ENCODE data around the gene C14orf93. TPM values are rescaled to one million over a fixed set of nuclear protein-coding genes. Genes with fewer than 3 reads are reported as not detected.

The C14orf93 gene
- polyA plus RNA-seq, 2 of the 4 experiments (the other 2 are of a cell fraction): 6.8 to 9.7 TPM

DNA sequence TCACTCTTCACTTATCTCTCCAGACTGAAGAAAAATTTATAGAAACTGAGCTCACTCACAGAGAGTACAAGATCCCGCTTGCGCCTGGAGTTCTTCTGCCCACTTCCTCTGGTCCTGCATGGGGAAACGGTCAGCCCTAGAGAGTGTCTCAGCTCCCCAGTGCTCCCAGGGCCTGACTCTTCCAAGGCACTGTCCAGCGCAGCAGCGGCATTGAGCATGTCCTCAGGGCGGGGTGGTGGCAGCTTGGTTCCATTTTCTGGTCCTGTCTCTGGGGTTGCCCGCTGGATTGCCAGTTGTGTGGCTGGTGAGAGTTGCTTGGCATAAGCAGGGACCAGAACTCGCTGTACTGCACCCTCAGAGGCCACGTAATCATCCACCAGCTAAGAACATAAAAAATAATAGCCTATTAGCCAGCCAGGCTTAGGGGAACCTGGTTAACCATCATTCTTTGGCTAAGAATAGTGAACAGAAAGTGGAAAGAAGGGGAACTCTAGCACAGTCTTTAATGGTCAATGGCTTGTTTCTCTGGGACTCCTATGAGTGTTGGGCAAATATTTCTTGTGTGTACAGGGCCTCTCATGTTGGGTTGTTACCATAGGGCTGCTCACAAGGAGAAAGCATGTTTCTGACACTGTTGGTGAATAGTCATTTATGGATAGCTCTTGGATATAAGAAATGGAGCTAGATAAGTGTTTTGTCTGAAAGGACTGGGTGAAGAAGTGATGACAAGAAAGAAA is 13.9 kb downstream of the C14orf93 start:
- 93% methylated on average over 6 of the region's 9 CpGs for WGBS (ENCODE audit: missing lambda C conversion rate)
- CTCF ChIA-PET: interaction anchor here (1.0 to 34.0 kb wide), 19 partner anchors 11 to 426 kb away, joined by 3 to 1206 read pairs (median 6); partner anchors contain the start of genes ACIN1, AJUBA, C14orf119 and CDH24
- Histone ChIP-seq H3K9me3 (no peaks in the 10 kb centered on the region), H3K27ac (no peak overlapping the region), H3K4me2 (no peak overlapping the region), H3K4me1 (peaks cover 5% of the 10 kb centered on the region; the same call in 2 of the 3 replicates), H3K4me3 (no peak overlapping the region)
- no peak for FAIRE-seq
- POLR2A ChIA-PET: interaction anchor here (1.3 to 4.2 kb wide), 3 partner anchors 11 to 67 kb away, joined by 3 to 27 read pairs (median 6); partner anchors contain the start of gene PRMT5
- no peak for ATAC-seq
- no peak for DNase-seq (ENCODE audit: low read depth in 1 of 2, low spot score in 1 of 2)
- TF ChIP-seq USF2 (IDR thresholded peaks at IDR 0.05) (no peak), POLR2A (IDR thresholded peaks at IDR 0.05; ENCODE audit: low read length) (no peak), EHMT2 (IDR thresholded peaks at IDR 0.05; ENCODE audit: low read depth) (no peak), CBX2 (IDR thresholded peaks at IDR 0.05; ENCODE audit: borderline replicate concordance, low read depth) (no peak), RCOR1 (IDR thresholded peaks at IDR 0.05; ENCODE audit: low read depth, low read length) (no peak), CTCF (IDR thresholded peaks at IDR 0.05) (no peak), SMC3 (IDR thresholded peaks at IDR 0.05) (no peak), FOSL2 (IDR thresholded peaks at IDR 0.05) (no peak), FOSL2 (CRISPR knock-in tag; IDR thresholded peaks at IDR 0.05) (no peak), FOSB (CRISPR knock-in tag; IDR thresholded peaks at IDR 0.05) (no peak), CHD4 (IDR thresholded peaks at IDR 0.05; ENCODE audit: borderline replicate concordance) (no peak), HOXA7 (CRISPR knock-in tag; IDR thresholded peaks at IDR 0.05) (no peak), PHF8 (IDR thresholded peaks at IDR 0.05; ENCODE audit: borderline replicate concordance, low read depth) (no peak), NPAS2 (CRISPR knock-in tag; IDR thresholded peaks at IDR 0.05; ENCODE audit: borderline replicate concordance) (no peak), HOXB5 (CRISPR knock-in tag; IDR thresholded peaks at IDR 0.05) (no peak), RARB (CRISPR knock-in tag; IDR thresholded peaks at IDR 0.05) (no peak), MAFK (IDR thresholded peaks at IDR 0.05; ENCODE audit: partially characterized antibody) (no peak)
- TF ChIP-seq, protein P1, sequence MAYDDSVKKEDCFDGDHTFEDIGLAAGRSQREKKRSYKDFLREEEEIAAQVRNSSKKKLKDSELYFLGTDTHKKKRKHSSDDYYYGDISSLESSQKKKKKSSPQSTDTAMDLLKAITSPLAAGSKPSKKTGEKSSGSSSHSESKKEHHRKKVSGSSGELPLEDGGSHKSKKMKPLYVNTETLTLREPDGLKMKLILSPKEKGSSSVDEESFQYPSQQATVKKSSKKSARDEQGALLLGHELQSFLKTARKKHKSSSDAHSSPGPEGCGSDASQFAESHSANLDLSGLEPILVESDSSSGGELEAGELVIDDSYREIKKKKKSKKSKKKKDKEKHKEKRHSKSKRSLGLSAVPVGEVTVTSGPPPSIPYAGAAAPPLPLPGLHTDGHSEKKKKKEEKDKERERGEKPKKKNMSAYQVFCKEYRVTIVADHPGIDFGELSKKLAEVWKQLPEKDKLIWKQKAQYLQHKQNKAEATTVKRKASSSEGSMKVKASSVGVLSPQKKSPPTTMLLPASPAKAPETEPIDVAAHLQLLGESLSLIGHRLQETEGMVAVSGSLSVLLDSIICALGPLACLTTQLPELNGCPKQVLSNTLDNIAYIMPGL (CRISPR knock-in tag; IDR thresholded peaks at IDR 0.05; ENCODE audit: borderline replicate concordance): no peak

- peak; percentile 40 to 41 for DNase-seq (ENCODE audit: low read depth in 1 of 2, low spot score in 1 of 2)
- peak; percentile 91 to 94 for ATAC-seq
- peaks cover 5% of the 10 kb centered on the region; the same call in 2 of the 3 replicates for H3K4me1 ChIP-seq
- peak overlapping the region in 1 of 2 experiments; percentile 56; a peak in 2 of 6 replicates for H3K27ac ChIP-seq
- POLR2A ChIA-PET: interaction anchor here (0.9 to 4.2 kb wide), 5 partner anchors 12 to 65 kb away, joined by 3 to 27 read pairs (median 5); partner anchors contain the start of genes AJUBA, PRMT5 and PSMB5
- FAIRE-seq: no peak
- no peaks in the 10 kb centered on the region for H3K9me3 ChIP-seq
- no peak overlapping the region for H3K4me3 ChIP-seq
- CTCF ChIA-PET: interaction anchor here (0.6 to 34.0 kb wide), 21 partner anchors 10 to 1182 kb away, joined by 3 to 1206 read pairs (median 5); partner anchors contain the start of genes ACIN1, AJUBA, C14orf119 and CDH24
- WGBS (ENCODE audit: missing lambda C conversion rate): 3% methylated on average over 4 of the region's 4 CpGs
- TF ChIP-seq BCL3 (IDR thresholded peaks at IDR 0.05) (no peak), SMC3 (IDR thresholded peaks at IDR 0.05) (peak; percentile 58; the same call in 2 of the 3 replicates), RAD21 (conservative IDR thresholded peaks at IDR 0.05 in 1 of 2, IDR thresholded peaks at IDR 0.05 in 1 of 2) (peak; percentile 60 to 75; a peak in 4 of 5 replicates), SREBF2 (IDR thresholded peaks at IDR 0.05) (no peak), GATA3 (IDR thresholded peaks at IDR 0.05; ENCODE audit: borderline replicate concordance) (no peak), CTCF (IDR thresholded peaks at IDR 0.05) (peak; percentile 60)
- no peak overlapping the region; the same call in 2 of the 3 replicates for H3K4me2 ChIP-seq
Measured at GRCh38 chr14:22994762-22995275, 15.1 kb downstream of the C14orf93 start.

All from A549 (cell line).